Neural cell (in vitro differentiated cells): ENCODE measurements around the gene SERPINB1. TPM values are rescaled to one million over a fixed set of nuclear protein-coding genes. Genes with fewer than 3 reads are reported as not detected.

Source experiments
- H2AFZ ChIP-seq: fragments of 200-600, 300-800 bp; sonication (generic), shearing (Covaris generic); 2 replicates; pipeline ENCODE4 v1.6.0; 2014; ENCODE audit warnings: low read depth, mild to moderate bottlenecking, antibody characterized with exemption, low read length, moderate library complexity
- H3F3A ChIP-seq: fragments of 200-600 bp; shearing (Covaris generic); 2 replicates; pipeline ENCODE4 v1.6.1; 2016; ENCODE audit warnings: mild to moderate bottlenecking, moderate library complexity, mixed read lengths, antibody characterized with exemption, low read length; ENCODE audit not compliant: insufficient read depth, poor library complexity, severe bottlenecking
- H3K27ac ChIP-seq: fragments of 200-600, 300-800 bp; sonication (generic), shearing (Covaris generic); 2 replicates; pipeline ENCODE4 v1.5.1; 2014; ENCODE audit warnings: mild to moderate bottlenecking, low read length, moderate library complexity
- H3K27me3 ChIP-seq: fragments of 300-800, 200-600 bp; sonication (generic), shearing (Covaris generic); 2 replicates; pipeline ENCODE4 v1.6.0; 2014; ENCODE audit warnings: mild to moderate bottlenecking, low read depth, low read length, moderate library complexity; ENCODE audit not compliant: insufficient read depth
- H3K36me3 ChIP-seq: fragments of 300-800, 200-600 bp; sonication (generic), shearing (Covaris generic); 2 replicates; pipeline ENCODE4 v1.5.1; 2014; ENCODE audit warnings: mild to moderate bottlenecking, antibody characterized with exemption, low read length, moderate library complexity; ENCODE audit not compliant: insufficient read depth
- H3K4me2 ChIP-seq: fragments of 300-800, 200-600 bp; sonication (generic), shearing (Covaris generic); 2 replicates; pipeline ENCODE4 v1.6.0; 2014; ENCODE audit warnings: mild to moderate bottlenecking, low read length
- H3K4me3 ChIP-seq: fragments of 300-800, 200-600 bp; sonication (generic), shearing (Covaris generic); 2 replicates; pipeline ENCODE4 v1.5.1; 2014; ENCODE audit warnings: mild to moderate bottlenecking, low read length, moderate library complexity
- H3K79me2 ChIP-seq: fragments of 200-600 bp; shearing (Covaris generic); replicated peaks from 2 replicates; pipeline ENCODE4 v1.6.0; 2014; ENCODE audit warnings: mild to moderate bottlenecking, low read length, moderate library complexity; ENCODE audit not compliant: insufficient read depth
- H3K9ac ChIP-seq: fragments of 300-800, 200-600 bp; sonication (generic), shearing (Covaris generic); 2 replicates; pipeline ENCODE4 v1.6.1; 2016; ENCODE audit warnings: mild to moderate bottlenecking, low read length, mixed read lengths
- H3K9me2 ChIP-seq: fragments of 200-600 bp; shearing (Covaris generic); 2 replicates; pipeline ENCODE4 v1.6.1; 2016; ENCODE audit warnings: mild to moderate bottlenecking, low read length, mixed read lengths; ENCODE audit not compliant: insufficient read depth
- H3K9me3 ChIP-seq: fragments of 200-600, 300-800 bp; sonication (generic), shearing (Covaris generic); 2 replicates; pipeline ENCODE4 v1.6.1; 2016; ENCODE audit warnings: mild to moderate bottlenecking, mixed run types, low read length, moderate library complexity, mixed read lengths
- H4K20me1 ChIP-seq: fragments of 200-600 bp; shearing (Covaris generic); 2 replicates; pipeline ENCODE4 v1.6.1; 2016; ENCODE audit warnings: mild to moderate bottlenecking, mixed run types; ENCODE audit not compliant: insufficient read depth
- CTCF ChIP-seq: fragments of 450-650 bp; IDR thresholded peaks from 2 replicates; pipeline ENCODE4 v1.5.1; 2014; ENCODE audit warnings: antibody characterized with exemption, mild to moderate bottlenecking, moderate library complexity; ENCODE audit not compliant: poor library complexity, severe bottlenecking
- EP300 ChIP-seq: fragments of 450-650 bp; conservative IDR thresholded peaks from 2 replicates; pipeline ENCODE4 v1.6.1; 2014; ENCODE audit warnings: antibody characterized with exemption, mild to moderate bottlenecking, moderate library complexity; ENCODE audit not compliant: poor library complexity, severe bottlenecking
- EZH2 ChIP-seq: fragments of 200-600, 300-800 bp; shearing (Covaris generic), sonication (generic); IDR thresholded peaks from 2 replicates; pipeline ENCODE4 v1.6.1; 2014; ENCODE audit warnings: antibody characterized with exemption, low read length, borderline replicate concordance, mild to moderate bottlenecking; ENCODE audit not compliant: insufficient read depth, poor library complexity, severe bottlenecking
- MXI1 ChIP-seq: fragments of 450-650 bp; conservative IDR thresholded peaks from 2 replicates; pipeline ENCODE4 v1.6.1; 2014; ENCODE audit warnings: antibody characterized with exemption, mild to moderate bottlenecking; ENCODE audit not compliant: poor library complexity, severe bottlenecking
- POLR2AphosphoS5 ChIP-seq: IDR thresholded peaks from 2 replicates; pipeline ENCODE4 v1.6.1; 2012
- RAD21 ChIP-seq: fragments of 450-650 bp; conservative IDR thresholded peaks from 2 replicates; pipeline ENCODE4 v1.6.1; 2014; ENCODE audit warnings: antibody characterized with exemption, mild to moderate bottlenecking, moderate library complexity
- REST ChIP-seq: IDR thresholded peaks from 2 replicates; pipeline ENCODE4 v1.6.1; 2012; ENCODE audit warnings: borderline replicate concordance
- SMC3 ChIP-seq: fragments of 450-650 bp; conservative IDR thresholded peaks from 2 replicates; pipeline ENCODE4 v1.6.1; 2014; ENCODE audit warnings: antibody characterized with exemption, mild to moderate bottlenecking, moderate library complexity; ENCODE audit not compliant: poor library complexity
- TAF1 ChIP-seq: IDR thresholded peaks from 2 replicates; pipeline ENCODE4 v1.6.1; 2012; ENCODE audit warnings: low read depth
- polyA plus RNA-seq: library from polyadenylated mRNA; depleted of rRNA; stranded (reverse); fragments of >200 nt; gene quantifications from 2 replicates; pipeline ENCODE4 v1.2.3, GENCODE V29; 2014

SERPINB1 gene
- polyA plus RNA-seq, 1 donor from 2014 or later = not detected

- Histone ChIP-seq H3K4me3 (no peak overlapping the region), H4K20me1 (no peaks in the 10 kb centered on the region), H2AFZ (no peak overlapping the region), H3K9ac (no peak overlapping the region), H3F3A (no peaks in the 10 kb centered on the region), H3K9me3 (no peaks in the 10 kb centered on the region), H3K27ac (no peak overlapping the region), H3K4me2 (no peak overlapping the region), H3K27me3 (no peaks in the 10 kb centered on the region), H3K79me2 (no peaks in the 10 kb centered on the region), H3K9me2 (no peaks in the 10 kb centered on the region), H3K36me3 (no peaks in the 10 kb centered on the region)
- TF ChIP-seq EZH2 (no peak), REST (no peak), MXI1 (no peak), RAD21 (no peak), CTCF (no peak), SMC3 (no peak), EP300 (no peak), POLR2AphosphoS5 (no peak), TAF1 (no peak)
Observed at GRCh38 chr6:2819978-2820377, 21.7 kb downstream of the SERPINB1 start.

GRCh38 chr6:2819115-2819514 is 22.5 kb downstream of the SERPINB1 start:
- no peaks in the 10 kb centered on the region for H3K79me2 ChIP-seq
- peak overlapping the region; percentile 48 for H3K27ac ChIP-seq
- H3F3A ChIP-seq = no peaks in the 10 kb centered on the region
- H3K4me3 ChIP-seq = peak overlapping the region; percentile 37
- TF ChIP-seq SMC3 (no peak), CTCF (no peak), MXI1 (no peak), REST (no peak), RAD21 (no peak), EZH2 (no peak), TAF1 (no peak), EP300 (no peak), POLR2AphosphoS5 (no peak)
- H3K36me3 ChIP-seq = no peaks in the 10 kb centered on the region
- no peak overlapping the region for H3K9ac ChIP-seq
- H3K9me3 ChIP-seq = no peaks in the 10 kb centered on the region
- H3K4me2 ChIP-seq = peak overlapping the region; percentile 53
- no peak overlapping the region for H2AFZ ChIP-seq
- H4K20me1 ChIP-seq = no peaks in the 10 kb centered on the region
- no peaks in the 10 kb centered on the region for H3K27me3 ChIP-seq
- no peaks in the 10 kb centered on the region for H3K9me2 ChIP-seq
